Tibial artery (tissue), 4 donors: Measurements from ENCODE around the gene PCNT.
"Not testable (repeated sequence)": the region's sequence is repeated elsewhere in the genome, so short reads cannot be mapped to it uniquely, and the experiment has no call there.

ENCODE experiments used
- DNase-seq, 2 donors: peaks; one replicate each; pipeline ENCODE4 v3.0.0-alpha.2; 2019
- H3K27ac ChIP-seq, 2 donors: fragments of 200-600 bp; sonication (generic) in 1 of 2; 1 replicate in 1 of 2; 2 replicates in 1 of 2; pipeline ENCODE4 v1.5.1; 2018 to 2019; ENCODE audit warnings: mild to moderate bottlenecking in 1 of 2
- H3K27me3 ChIP-seq, 2 donors: fragments of 200-600 bp; sonication (generic) in 1 of 2; one replicate each; pipeline versions ENCODE4 v1.5.1 to v1.6.0; 2016 to 2019
- H3K36me3 ChIP-seq, 3 donors: fragments of 200-600 bp; sonication (generic) in 2 of 3; one replicate each; pipeline ENCODE4 v1.5.1; 2016 to 2019; ENCODE audit warnings: mild to moderate bottlenecking in 2 of 3
- H3K4me1 ChIP-seq, 4 donors: fragments of 200-600 bp; sonication (generic) in 2 of 4; 1 replicate in 3 of 4; 2 replicates in 1 of 4; pipeline ENCODE4 v1.5.1; 2016 to 2019
- H3K4me3 ChIP-seq, 2 donors: fragments of 200-600 bp; sonication (generic) in 1 of 2; 1 replicate in 1 of 2; 2 replicates in 1 of 2; pipeline ENCODE4 v1.5.1; 2018 to 2019; ENCODE audit warnings: mild to moderate bottlenecking in 2 of 2
- H3K9me3 ChIP-seq, 3 donors: fragments of 200-600 bp; sonication (generic) in 1 of 3; one replicate each; pipeline ENCODE4 v1.5.1; 2016 to 2019
- CTCF ChIP-seq, 2 experiments: fragments of 200-600 bp in 1 of 2; fragments of 450-650 bp in 1 of 2; IDR thresholded peaks; one replicate each; pipeline ENCODE4 v1.5.1; 2017 to 2019; ENCODE audit warnings: antibody characterized with exemption in 2 of 2, mild to moderate bottlenecking in 1 of 2, moderate library complexity in 1 of 2
- intact Hi-C: fragments of 100-400 bp; cut with DNase I; formaldehyde crosslinking; loops from one replicate; pipeline ENCODE4 v1.15.0; 2023; ENCODE audit warnings: low total_unique reads

Gene PCNT

GRCh38 chr21:46401186-46401910 lies 77.4 kb downstream of the PCNT start:
- peaks cover 49 to 89% (median 60%) of the 10 kb centered on the region in 3 donors for H3K36me3 ChIP-seq
- H3K27me3 ChIP-seq, result no peaks in the 10 kb centered on the region
- H3K9me3 ChIP-seq, result no peaks in the 10 kb centered on the region
- no peak overlapping the region for H3K27ac ChIP-seq
- H3K4me1 ChIP-seq, result no peaks in the 10 kb centered on the region
- H3K4me3 ChIP-seq, result no peak overlapping the region
- intact Hi-C loops, result no loop called here
- no peak for TF ChIP-seq CTCF (IDR thresholded peaks at IDR 0.05)
- no peak for DNase-seq

GRCh38 chr21:46402421-46402820 lies 78.5 kb downstream of the PCNT start:
- H3K27me3 ChIP-seq, result no peaks in the 10 kb centered on the region
- H3K27ac ChIP-seq, result no peak overlapping the region
- H3K4me1 ChIP-seq, result no peaks in the 10 kb centered on the region
- no peak for TF ChIP-seq CTCF (IDR thresholded peaks at IDR 0.05)
- no peak for DNase-seq
- H3K36me3 ChIP-seq, result peaks cover 47 to 80% (median 55%) of the 10 kb centered on the region in 3 donors
- intact Hi-C loops, result no loop called here
- H3K9me3 ChIP-seq, result no peaks in the 10 kb centered on the region
- no peak overlapping the region for H3K4me3 ChIP-seq

GRCh38 chr21:46403234-46403811 lies 79.4 kb downstream of the PCNT start:
- H3K4me1 ChIP-seq, H3K27ac ChIP-seq, H3K9me3 ChIP-seq, H3K27me3 ChIP-seq, H3K4me3 ChIP-seq, DNase-seq, intact Hi-C loops: not testable (repeated sequence)
- H3K36me3 ChIP-seq, result peaks cover 41 to 74% (median 46%) of the 10 kb centered on the region in 3 donors

GRCh38 chr21:46404306-46404705 lies 80.3 kb downstream of the PCNT start:
- peaks cover 39 to 64% (median 39%) of the 10 kb centered on the region in 3 donors for H3K36me3 ChIP-seq
- H3K4me3 ChIP-seq, result no peak overlapping the region
- no peak overlapping the region for H3K27ac ChIP-seq
- H3K9me3 ChIP-seq, result no peaks in the 10 kb centered on the region
- DNase-seq, result no peak
- no peaks in the 10 kb centered on the region for H3K27me3 ChIP-seq
- intact Hi-C loops, result no loop called here
- H3K4me1 ChIP-seq, result no peaks in the 10 kb centered on the region
- no peak for TF ChIP-seq CTCF (IDR thresholded peaks at IDR 0.05)

GRCh38 chr21:46406001-46406400 lies 82.0 kb downstream of the PCNT start:
- H3K4me1 ChIP-seq, result no peaks in the 10 kb centered on the region
- H3K27me3 ChIP-seq, result no peaks in the 10 kb centered on the region
- TF ChIP-seq CTCF (IDR thresholded peaks at IDR 0.05), result no peak
- H3K4me3 ChIP-seq, result no peak overlapping the region
- intact Hi-C loops, result no loop called here
- no peaks in the 10 kb centered on the region for H3K9me3 ChIP-seq
- H3K27ac ChIP-seq, result no peak overlapping the region
- peaks cover 31 to 63% (median 42%) of the 10 kb centered on the region in 3 donors for H3K36me3 ChIP-seq
- DNase-seq, result no peak

- no peak for DNase-seq
- no peak for TF ChIP-seq CTCF (IDR thresholded peaks at IDR 0.05)
- Histone ChIP-seq H3K36me3 (peaks cover 24 to 57% (median 32%) of the 10 kb centered on the region in 3 donors), H3K4me3 (no peak overlapping the region), H3K9me3 (no peaks in the 10 kb centered on the region), H3K4me1 (no peaks in the 10 kb centered on the region), H3K27me3 (no peaks in the 10 kb centered on the region), H3K27ac (no peak overlapping the region)
- intact Hi-C loops, result no loop called here
Measured at GRCh38 chr21:46409641-46410406, 85.9 kb downstream of the PCNT start.
